Endothelial cell (in vitro differentiated cells): ENCODE measurements around the gene KIAA0753. TPM values are rescaled to one million over a fixed set of nuclear protein-coding genes. Genes with fewer than 3 reads are reported as not detected.
A peak's percentile ranks its signal among the peaks of the same experiment; 100 is the strongest.

Experiments
- DNase-seq: peaks from one replicate; pipeline ENCODE4 v3.0.0; 2021; ENCODE audit warnings: low spot score
- H3K27ac Mint-ChIP-seq: one replicate; pipeline ENCODE4 v1.8.0; 2021; ENCODE audit warnings: mixed read lengths, inconsistent platforms; ENCODE audit not compliant: unreplicated experiment
- H3K27me3 Mint-ChIP-seq: one replicate; pipeline ENCODE4 v1.8.0; 2021; ENCODE audit warnings: mild to moderate bottlenecking, moderate library complexity, mixed read lengths, inconsistent platforms; ENCODE audit not compliant: unreplicated experiment
- H3K36me3 Mint-ChIP-seq: one replicate; pipeline ENCODE4 v1.8.0; 2021; ENCODE audit warnings: mild to moderate bottlenecking, low read depth, mixed read lengths, inconsistent platforms; ENCODE audit not compliant: unreplicated experiment
- H3K4me1 Mint-ChIP-seq: one replicate; pipeline ENCODE4 v1.8.0; 2021; ENCODE audit warnings: mild to moderate bottlenecking, mixed read lengths, inconsistent platforms; ENCODE audit not compliant: unreplicated experiment
- H3K4me3 Mint-ChIP-seq: one replicate; pipeline ENCODE4 v1.8.0; 2021; ENCODE audit warnings: mild to moderate bottlenecking, mixed read lengths, inconsistent platforms; ENCODE audit not compliant: unreplicated experiment
- H3K9me3 Mint-ChIP-seq: one replicate; pipeline ENCODE4 v1.8.0; 2021; ENCODE audit warnings: mixed read lengths, inconsistent platforms; ENCODE audit not compliant: unreplicated experiment
- CTCF ChIP-seq: fragments of 200-600 bp; sonication (generic); IDR thresholded peaks from one replicate; pipeline ENCODE4 v1.5.0; 2021; ENCODE audit warnings: antibody characterized with exemption; ENCODE audit not compliant: unreplicated experiment
- total RNA-seq: library from RNA; stranded (reverse); fragmentation: NEBNext Ultra II Directional; extraction: Animal tissue kit (Norgen Biotek cat#: 25700); gene quantifications from one replicate; pipeline ENCODE4 v1.2.1, GENCODE V29; 2021; ENCODE audit not compliant: unreplicated experiment

KIAA0753 gene
- total RNA-seq, 1 donor from 2014 or later = 22.6 TPM

DNA sequence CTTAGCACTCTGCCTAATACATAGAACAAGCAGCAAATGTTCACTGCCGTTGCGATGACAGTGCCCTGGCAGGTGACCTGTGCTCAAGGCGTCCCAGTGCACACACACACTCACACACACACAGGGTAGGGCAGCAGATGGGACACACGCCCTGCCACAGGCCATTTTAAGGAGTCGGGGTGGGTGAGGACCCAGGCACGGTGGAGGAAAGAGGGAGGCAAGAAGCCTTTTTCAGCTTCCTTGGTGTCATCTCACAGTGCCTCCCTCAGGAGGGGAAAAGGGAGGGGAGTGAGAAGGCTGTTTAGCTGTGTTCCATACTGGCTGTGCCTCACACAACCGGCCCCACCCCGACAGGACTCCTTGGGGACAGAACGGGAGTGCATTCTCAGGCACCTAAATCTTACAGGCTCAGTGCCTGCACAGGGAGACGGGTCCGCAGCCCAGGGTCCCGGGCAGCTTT, 85.6 kb downstream of the KIAA0753 start:
- Mint-ChIP-seq H3K9me3 (no peaks in the 10 kb centered on the region), H3K4me3 (peak overlapping the region; percentile 73), H3K27ac (peak overlapping the region; percentile 36), H3K4me1 (peaks cover 3% of the 10 kb centered on the region), H3K27me3 (peaks cover 27% of the 10 kb centered on the region), H3K36me3 (no peaks in the 10 kb centered on the region)
- no peak for TF ChIP-seq CTCF
- no peak for DNase-seq

GRCh38 chr17:6554342-6554741, 86.2 kb downstream of the KIAA0753 start:
- no peaks in the 10 kb centered on the region for H3K36me3 Mint-ChIP-seq
- H3K27me3 Mint-ChIP-seq = peaks cover 27% of the 10 kb centered on the region
- H3K4me3 Mint-ChIP-seq = no peak overlapping the region
- H3K4me1 Mint-ChIP-seq = peaks cover 3% of the 10 kb centered on the region
- no peak overlapping the region for H3K27ac Mint-ChIP-seq
- H3K9me3 Mint-ChIP-seq = no peaks in the 10 kb centered on the region
- no peak for DNase-seq
- TF ChIP-seq CTCF = no peak

DNA sequence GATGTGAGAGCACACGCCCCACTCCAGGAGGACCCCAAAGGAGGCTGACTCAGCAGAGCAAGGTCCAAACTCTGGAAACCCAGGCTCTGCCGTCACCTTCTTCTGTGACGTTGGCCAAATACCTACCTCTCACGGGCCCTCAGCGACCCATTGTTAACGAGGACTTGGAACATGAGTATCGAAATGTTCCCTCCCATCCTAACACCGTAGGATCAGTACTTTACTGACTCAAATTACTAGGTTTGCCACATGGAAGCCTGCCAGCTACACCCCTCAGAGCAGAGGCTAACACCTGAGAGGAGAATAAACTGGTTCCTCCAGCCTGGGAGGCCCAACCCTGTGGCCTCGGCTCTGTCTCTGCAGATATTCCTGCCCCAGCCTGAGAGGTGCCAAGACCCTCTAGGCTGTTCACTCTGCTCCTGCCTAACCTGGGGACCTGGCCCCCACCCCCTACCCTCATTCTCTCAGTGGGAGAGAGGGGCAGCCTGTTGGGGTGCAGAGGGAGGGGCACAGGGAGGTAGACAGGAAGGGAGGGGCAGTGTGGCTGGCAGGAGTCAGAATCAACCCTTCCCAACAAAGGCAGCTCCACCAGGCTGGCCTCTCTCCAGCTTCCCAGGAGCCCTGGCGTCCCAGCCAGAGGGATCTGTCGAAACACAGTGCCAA, 88.5 kb downstream of the KIAA0753 start:
- H3K4me1 Mint-ChIP-seq = peaks cover 11% of the 10 kb centered on the region
- no peak for TF ChIP-seq CTCF
- no peaks in the 10 kb centered on the region for H3K36me3 Mint-ChIP-seq
- no peaks in the 10 kb centered on the region for H3K9me3 Mint-ChIP-seq
- peaks cover 20% of the 10 kb centered on the region for H3K27me3 Mint-ChIP-seq
- no peak overlapping the region for H3K4me3 Mint-ChIP-seq
- no peak for DNase-seq
- H3K27ac Mint-ChIP-seq = no peak overlapping the region

GRCh38 chr17:6551356-6551755, 89.2 kb downstream of the KIAA0753 start:
- no peak for DNase-seq
- Mint-ChIP-seq H3K27ac (no peak overlapping the region), H3K4me1 (peaks cover 11% of the 10 kb centered on the region), H3K36me3 (no peaks in the 10 kb centered on the region), H3K4me3 (no peak overlapping the region), H3K9me3 (no peaks in the 10 kb centered on the region), H3K27me3 (peaks cover 17% of the 10 kb centered on the region)
- TF ChIP-seq CTCF = no peak

- peaks cover 12% of the 10 kb centered on the region for H3K27me3 Mint-ChIP-seq
- no peaks in the 10 kb centered on the region for H3K36me3 Mint-ChIP-seq
- no peak overlapping the region for H3K4me3 Mint-ChIP-seq
- H3K4me1 Mint-ChIP-seq = peaks cover 11% of the 10 kb centered on the region
- H3K9me3 Mint-ChIP-seq = no peaks in the 10 kb centered on the region
- DNase-seq = no peak
- no peak overlapping the region for H3K27ac Mint-ChIP-seq
- TF ChIP-seq CTCF = no peak
Measured at GRCh38 chr17:6549384-6550036, 91.0 kb downstream of the KIAA0753 start.
